GM12873 (cell line): Measurements from ENCODE around the gene ITGBL1.

Experiments used
- CTCF ChIP-seq: IDR thresholded peaks from 2 replicates; pipeline ENCODE4 v1.5.1; 2012; ENCODE audit warnings: low read depth, mild to moderate bottlenecking, moderate library complexity, low read length, control low read depth; ENCODE audit not compliant: insufficient read depth; ENCODE audit errors: missing control alignments

ITGBL1 gene

GRCh38 chr13:101709952-101710351 lies 257.5 kb downstream of the ITGBL1 start:
- no peak for TF ChIP-seq CTCF

- TF ChIP-seq CTCF: no peak
These were observed 259.0 kb downstream of the ITGBL1 start for GRCh38 chr13:101711307-101712025.

- no peak for TF ChIP-seq CTCF
These were observed 259.5 kb downstream of the ITGBL1 start for GRCh38 chr13:101712026-101712348.

GRCh38 chr13:101714195-101714594 lies 261.7 kb downstream of the ITGBL1 start:
- TF ChIP-seq CTCF: no peak

- no peak for TF ChIP-seq CTCF
These were observed 264.9 kb downstream of the ITGBL1 start for GRCh38 chr13:101717353-101717752.

- no peak for TF ChIP-seq CTCF
These were observed 266.0 kb downstream of the ITGBL1 start for GRCh38 chr13:101718496-101718895.

GRCh38 chr13:101726681-101727080 lies 274.2 kb downstream of the ITGBL1 start:
- no peak for TF ChIP-seq CTCF
